GM19025 (cell line): Measurements from ENCODE around the gene NUDT4.

Source experiments
- ATAC-seq: cut with Tn5 transposase; IDR thresholded peaks from one replicate; pipeline ENCODE4 v1.9.1; 2021; ENCODE audit warnings: mild to moderate bottlenecking, low read depth, moderate library complexity; ENCODE audit not compliant: unreplicated experiment

The NUDT4 gene

GRCh38 chr12:93377252-93378195, at the start of gene NUDT4:
NUDT4 (plus strand) TSS chr12:93377925; CDS start chr12:93378323, 398 bp downstream.
- peak; percentile 65 for ATAC-seq

DNA sequence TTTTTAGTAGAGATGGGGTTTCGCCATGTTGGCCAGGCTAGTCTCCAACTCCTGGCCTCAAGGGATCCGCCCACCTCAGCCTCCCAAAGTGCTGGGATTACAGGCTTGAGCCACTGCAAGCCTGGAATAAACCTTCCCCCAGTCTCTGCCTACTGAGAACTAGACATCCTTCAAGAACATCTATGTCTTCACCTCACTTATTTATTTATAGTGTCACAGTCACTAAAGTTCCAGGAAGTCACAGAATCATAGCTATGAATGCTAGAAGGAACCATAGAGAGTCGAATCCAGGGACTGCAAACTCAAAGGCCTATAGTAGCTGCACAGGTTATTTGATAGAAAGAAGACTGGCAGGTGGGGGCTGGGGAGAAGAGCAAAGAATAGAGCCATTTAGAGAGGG, 44.7 kb upstream of the NUDT4 start:
- no peak for ATAC-seq

DNA sequence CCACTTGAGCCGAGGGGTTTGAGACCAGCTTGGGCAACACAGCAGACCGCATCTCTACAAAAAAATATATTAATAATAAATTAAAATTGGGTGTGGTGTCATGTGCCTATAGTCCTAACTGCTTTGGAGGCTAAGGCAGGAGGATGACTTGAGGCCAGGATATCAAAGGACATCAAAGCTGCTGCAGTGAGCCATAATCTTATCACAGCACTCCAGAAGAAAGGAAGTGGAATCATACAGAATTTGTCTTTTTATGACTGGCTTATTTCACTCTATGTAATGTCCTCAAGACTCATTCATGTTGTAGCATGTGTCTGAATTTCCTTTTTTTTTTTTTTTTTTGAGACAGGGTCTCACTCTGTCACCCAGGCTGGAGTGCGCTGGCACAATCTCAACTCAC, 43.9 kb upstream of the NUDT4 start:
- ATAC-seq, result no peak

GRCh38 chr12:93335603-93336162, 42.0 kb upstream of the NUDT4 start:
- ATAC-seq, result no peak

DNA sequence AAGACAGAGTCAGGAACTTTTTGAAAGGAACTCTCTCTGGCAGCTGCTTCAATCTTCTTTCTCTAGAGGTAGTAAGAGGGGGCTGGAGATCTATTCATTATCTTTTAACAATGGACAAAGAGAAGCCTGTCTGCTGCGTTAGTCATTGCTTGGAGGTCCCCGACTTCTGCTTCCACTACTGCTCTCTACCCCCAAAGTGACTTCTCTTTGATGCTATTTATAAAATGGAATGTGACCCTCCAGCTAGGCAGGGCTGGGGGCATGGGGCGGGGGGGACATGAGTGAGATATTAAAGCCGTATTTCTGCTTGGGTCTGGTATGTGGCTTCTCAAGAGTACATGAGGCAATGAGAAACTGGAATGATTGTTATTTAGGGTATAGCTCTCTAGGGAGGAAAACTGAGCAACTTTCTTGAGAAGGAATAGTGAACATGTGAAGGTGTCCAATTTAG, 41.4 kb upstream of the NUDT4 start:
- no peak for ATAC-seq

DNA sequence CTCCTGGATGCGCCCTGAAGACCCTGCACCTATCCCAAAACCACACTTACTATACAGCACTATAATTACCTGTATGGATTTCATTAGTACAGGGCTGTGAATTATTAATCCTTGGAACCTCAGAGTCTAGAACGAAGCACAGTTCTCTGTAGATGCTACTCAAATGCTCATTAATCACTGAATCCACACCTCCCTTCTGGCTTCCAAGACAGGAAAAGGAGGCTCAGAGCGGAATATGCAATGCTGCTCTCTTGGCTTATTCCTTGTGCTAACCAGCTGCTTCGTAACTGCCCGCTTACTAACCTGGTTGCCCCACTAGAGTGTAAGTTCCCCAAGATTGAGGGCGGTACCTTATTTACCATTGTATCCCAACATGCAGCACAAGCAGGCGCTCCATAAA, 39.1 kb upstream of the NUDT4 start:
- no peak for ATAC-seq

DNA sequence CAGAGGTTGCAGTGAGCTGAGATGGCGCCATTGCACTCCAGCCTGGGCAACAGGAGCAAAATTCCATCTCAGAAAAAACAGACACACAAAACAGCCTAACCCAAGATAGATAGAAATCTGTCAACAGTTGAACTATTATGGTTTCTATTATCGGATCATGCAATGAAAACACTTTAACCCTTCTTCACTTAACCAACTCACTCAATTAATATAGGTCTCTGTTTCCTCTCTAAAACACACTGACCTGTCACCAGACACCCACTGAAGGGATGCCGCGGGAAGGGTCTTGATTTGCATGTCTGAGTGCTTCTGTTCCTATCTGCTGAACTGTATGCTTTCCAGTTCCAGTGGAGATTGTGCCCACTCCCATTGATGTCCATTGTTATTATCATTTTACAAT, 38.0 kb upstream of the NUDT4 start:
- ATAC-seq, result no peak

DNA sequence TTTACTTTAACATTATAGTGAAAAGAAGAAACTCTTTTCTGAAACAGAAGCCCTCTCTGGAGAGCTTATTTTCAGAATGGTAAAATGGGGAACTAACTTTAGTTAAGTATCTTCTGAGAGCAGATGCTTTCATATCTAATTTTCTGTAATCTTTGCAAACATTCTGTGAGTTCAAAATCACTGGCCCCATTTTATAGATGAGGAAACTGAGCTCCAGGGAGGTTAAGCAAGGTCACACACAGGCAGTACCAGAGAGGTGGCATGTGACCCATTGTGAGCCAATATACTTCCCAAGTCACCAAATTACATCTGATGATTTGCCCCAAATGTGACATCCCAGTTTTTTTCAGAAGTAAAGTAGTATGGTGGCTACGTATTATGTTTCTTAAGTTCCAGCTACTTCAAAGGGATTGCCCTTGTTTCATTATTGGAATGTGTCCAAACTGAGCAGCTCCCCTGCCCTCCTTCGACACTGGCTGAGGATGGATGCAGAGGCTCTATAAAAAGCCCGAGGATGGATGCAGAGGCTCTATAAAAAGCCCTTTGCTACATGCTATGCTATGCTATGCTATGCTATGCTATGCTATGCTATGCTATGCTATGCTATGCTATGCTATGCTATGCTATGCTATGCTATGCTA, 36.2 kb upstream of the NUDT4 start:
- no peak for ATAC-seq

GRCh38 chr12:93347054-93347785, 30.5 kb upstream of the NUDT4 start:
- no peak for ATAC-seq

DNA sequence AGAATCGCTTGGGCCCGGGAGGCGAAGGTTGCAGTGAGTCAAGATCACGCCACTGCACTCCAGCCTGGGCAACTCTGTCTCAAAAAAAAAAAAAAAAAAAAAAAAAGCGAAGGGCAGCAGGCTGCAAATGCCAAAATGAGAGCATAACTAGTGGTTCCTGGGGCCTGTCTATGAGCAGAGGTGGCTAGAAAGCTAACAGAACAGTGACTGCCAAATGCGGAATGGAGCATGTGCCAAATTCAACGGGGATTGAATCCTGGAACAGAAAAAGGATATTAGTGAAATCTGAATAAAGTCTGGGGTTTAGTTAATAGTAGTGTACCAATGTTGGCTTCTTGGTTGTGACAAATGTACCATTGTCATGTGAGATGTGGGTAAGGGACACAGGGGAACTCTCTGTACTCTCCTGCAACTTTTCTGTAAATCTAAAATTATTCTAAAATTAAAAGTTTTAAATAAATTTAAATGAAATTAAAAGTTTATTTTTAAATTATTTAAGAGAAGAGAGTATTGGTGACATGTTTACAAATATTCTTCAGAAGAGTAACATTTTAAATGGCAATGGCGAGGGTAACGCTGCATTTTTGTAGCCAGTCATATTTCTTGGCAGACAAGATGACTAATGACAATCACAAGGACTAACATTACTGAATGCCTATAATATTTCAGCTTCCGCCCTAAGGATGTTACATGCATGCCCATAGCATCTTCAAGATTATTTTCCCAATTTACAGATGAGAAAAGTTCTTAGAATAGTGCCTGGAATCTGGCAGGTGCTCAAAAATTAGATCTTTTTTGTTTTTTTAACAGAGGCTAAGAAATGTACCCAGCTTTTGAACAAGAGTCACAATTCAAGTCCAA, 28.9 kb upstream of the NUDT4 start:
- ATAC-seq, result no peak

DNA sequence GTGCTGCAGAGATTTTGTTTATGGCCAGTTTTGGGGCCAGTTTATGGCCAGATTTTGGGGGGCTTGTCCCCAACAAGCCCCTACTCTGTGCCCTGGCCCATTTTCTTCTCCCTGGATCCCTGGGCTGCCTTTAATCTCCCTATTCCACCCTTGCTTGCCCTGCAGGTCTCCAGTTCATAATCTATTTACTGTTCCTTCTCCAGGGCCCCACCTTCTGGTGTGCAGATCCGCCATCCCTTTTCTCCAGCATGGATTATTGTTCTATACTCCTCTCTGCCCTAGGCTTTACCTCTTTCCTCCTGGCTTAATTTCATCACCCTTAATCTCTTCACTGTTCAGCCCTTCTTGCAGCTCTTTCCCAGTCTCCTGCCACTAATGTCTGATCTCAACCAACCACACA, 26.0 kb upstream of the NUDT4 start:
- no peak for ATAC-seq

- ATAC-seq, result no peak
These were observed 25.4 kb upstream of the NUDT4 start for GRCh38 chr12:93352321-93352720.

- no peak for ATAC-seq
These were observed 21.5 kb upstream of the NUDT4 start for GRCh38 chr12:93356214-93356613.

DNA sequence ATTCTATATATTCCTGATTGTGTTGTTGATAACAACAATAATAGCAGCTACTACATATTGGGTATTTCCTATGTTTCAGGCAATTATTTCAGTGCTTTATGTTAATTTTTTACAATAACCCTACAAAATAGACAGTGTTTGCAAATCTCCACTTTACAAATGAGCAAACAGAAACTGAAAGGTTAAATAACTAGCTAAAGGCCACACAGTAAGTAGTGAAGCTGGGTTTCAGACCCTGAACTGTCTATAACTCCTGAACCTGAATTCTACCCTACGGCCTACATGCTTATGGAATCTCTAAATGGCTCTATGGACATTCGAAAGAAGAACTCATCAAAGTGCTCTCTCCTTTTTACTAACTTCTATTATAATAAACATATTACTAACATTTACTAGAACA, 19.7 kb upstream of the NUDT4 start:
- peak; percentile 95 for ATAC-seq

DNA sequence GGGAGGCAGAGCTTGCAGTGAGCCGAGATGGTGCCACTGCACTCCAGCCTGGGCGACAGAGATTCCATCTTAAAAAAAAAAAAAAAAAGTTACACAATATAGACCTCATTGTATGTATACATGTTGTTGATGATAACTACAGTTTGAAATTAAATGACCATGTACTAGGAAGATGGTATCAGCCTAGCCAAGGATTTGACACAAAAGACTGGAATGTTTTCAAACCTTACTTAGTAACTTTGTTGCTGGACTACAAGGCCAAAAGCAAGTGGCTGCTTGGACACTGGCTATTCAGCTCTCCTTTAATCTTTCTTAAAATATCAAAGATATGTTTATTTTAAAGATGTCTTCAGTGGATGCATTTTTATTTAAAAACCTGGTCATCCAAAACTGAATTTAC, 18.9 kb upstream of the NUDT4 start:
- ATAC-seq, result no peak

DNA sequence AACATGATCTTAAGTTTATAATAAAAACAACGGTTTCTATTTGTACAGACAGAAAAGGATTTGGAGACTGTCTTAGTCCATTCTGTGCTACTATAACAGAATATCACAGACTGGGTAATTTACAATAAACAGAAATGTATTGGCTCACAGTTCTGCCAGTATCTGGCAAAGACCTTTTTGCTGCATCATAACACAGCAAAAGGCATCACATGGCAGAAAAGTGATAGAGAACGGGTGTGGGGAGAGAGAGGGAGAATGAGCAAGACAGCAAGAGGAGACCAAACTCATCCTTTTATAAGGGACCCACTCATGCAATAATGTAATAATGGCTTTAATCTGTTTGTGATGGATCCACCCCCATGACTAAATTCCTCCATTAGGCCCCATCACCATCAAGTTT, 17.0 kb upstream of the NUDT4 start:
- ATAC-seq, result no peak

DNA sequence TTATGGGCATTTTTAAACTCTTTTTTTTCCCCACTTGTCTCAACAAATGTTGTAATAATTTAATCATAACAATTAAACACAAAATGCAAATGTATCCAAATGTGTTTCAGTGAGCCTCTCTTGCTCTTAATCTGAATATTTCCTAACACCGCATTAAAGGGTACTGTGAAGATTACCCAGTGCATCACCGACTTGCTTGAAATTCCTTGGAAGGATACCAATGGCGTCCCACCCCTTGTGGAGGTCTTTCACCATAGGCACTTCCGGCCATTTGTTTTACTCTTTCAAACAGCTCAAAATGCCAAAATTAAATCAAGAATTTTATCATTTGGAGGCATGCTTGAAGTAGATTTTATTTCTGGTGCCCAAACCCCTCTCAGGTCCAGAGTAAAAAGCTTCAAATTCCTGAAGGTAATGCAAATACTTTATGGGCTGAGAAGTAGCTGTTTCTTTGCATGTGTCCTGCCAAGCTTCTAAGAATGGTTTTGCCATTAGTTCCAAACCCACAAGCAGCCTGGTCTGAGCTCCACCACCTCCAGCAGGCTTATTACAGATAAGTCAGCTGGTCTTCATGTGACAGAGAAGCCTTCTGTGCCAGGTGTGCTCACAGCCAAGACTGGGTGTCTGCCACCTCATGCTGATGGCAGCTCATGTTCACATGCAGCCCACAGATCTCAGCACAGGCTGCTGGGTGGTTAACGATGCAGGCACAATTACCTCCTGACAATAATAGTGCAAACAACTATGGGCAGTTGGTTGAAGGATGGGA, 16.4 kb upstream of the NUDT4 start:
- ATAC-seq, result no peak

GRCh38 chr12:93363841-93364297, 13.9 kb upstream of the NUDT4 start:
- no peak for ATAC-seq
